Fibroblast of the aortic adventitia (primary cell): ENCODE data around the gene CDX2. TPM values are rescaled to one million over a fixed set of nuclear protein-coding genes. Genes with fewer than 3 reads are reported as not detected.

Experiments used
- DNase-seq: peaks from one replicate; pipeline ENCODE4 v3.0.0-alpha.2; 2010; ENCODE audit warnings: low read depth
- H3K4me3 ChIP-seq: 2 replicates; pipeline ENCODE4 v1.5.1; 2011; ENCODE audit warnings: low read depth, mild to moderate bottlenecking, control low read depth, low read length, moderate library complexity
- CTCF ChIP-seq: IDR thresholded peaks from 2 replicates; pipeline ENCODE4 v1.5.1; 2011; ENCODE audit warnings: mild to moderate bottlenecking, low read length, control low read depth, inconsistent platforms; ENCODE audit not compliant: insufficient read depth
- total RNA-seq: library from RNA; depleted of rRNA; stranded (reverse); fragments of >200 nt; gene quantifications from 2 replicates; pipeline ENCODE4 v1.2.3, GENCODE V29; 2012; ENCODE audit warnings: low replicate concordance

CDX2 gene
- total RNA-seq, 1 donor, result not detected

- no peak for DNase-seq
- no peak overlapping the region for H3K4me3 ChIP-seq
- TF ChIP-seq CTCF, result no peak
These were observed 616 bp downstream of the CDX2 start for GRCh38 chr13:27968316-27969081.

GRCh38 chr13:27967736-27968315 lies 1.3 kb downstream of the CDX2 start:
- no peak overlapping the region for H3K4me3 ChIP-seq
- no peak for DNase-seq
- TF ChIP-seq CTCF, result no peak

- TF ChIP-seq CTCF, result no peak
- H3K4me3 ChIP-seq, result no peak overlapping the region
- DNase-seq, result no peak
These were observed 1.8 kb downstream of the CDX2 start for GRCh38 chr13:27967203-27967735.

GRCh38 chr13:27966641-27967202 lies 2.4 kb downstream of the CDX2 start:
- TF ChIP-seq CTCF, result no peak
- DNase-seq, result no peak
- no peak overlapping the region for H3K4me3 ChIP-seq

GRCh38 chr13:27965740-27966640 lies 3.1 kb downstream of the CDX2 start:
- no peak for DNase-seq

More at GRCh38 chr13:27965740-27966640, 3.1 kb downstream of the CDX2 start:
- H3K4me3 ChIP-seq, result no peak overlapping the region
- TF ChIP-seq CTCF, result no peak
